Suprapubic skin (tissue), 4 donors: ENCODE data around the gene INSIG1. TPM values are rescaled to one million over a fixed set of nuclear protein-coding genes. Genes with fewer than 3 reads are reported as not detected.

ENCODE experiments used
- DNase-seq, 2 donors: peaks; one replicate each; pipeline ENCODE4 v3.0.0-alpha.2; 2019; ENCODE audit warnings: low spot score in 2 of 2
- H3K27ac ChIP-seq: fragments of 200-600 bp; sonication (generic); one replicate; pipeline ENCODE4 v1.5.1; 2019
- H3K27me3 ChIP-seq: fragments of 200-600 bp; sonication (generic); one replicate; pipeline ENCODE4 v1.5.1; 2019
- H3K36me3 ChIP-seq: fragments of 200-600 bp; sonication (generic); one replicate; pipeline ENCODE4 v1.5.1; 2019
- H3K4me1 ChIP-seq: fragments of 200-600 bp; sonication (generic); one replicate; pipeline ENCODE4 v1.5.1; 2019
- H3K4me3 ChIP-seq: fragments of 200-600 bp; sonication (generic); one replicate; pipeline ENCODE4 v1.5.1; 2019; ENCODE audit warnings: mild to moderate bottlenecking
- H3K9me3 ChIP-seq: fragments of 200-600 bp; sonication (generic); one replicate; pipeline ENCODE4 v1.5.1; 2019
- EP300 ChIP-seq: sonication (generic); formaldehyde crosslinking; IDR thresholded peaks from one replicate; pipeline ENCODE4 v1.6.1; 2017; ENCODE audit warnings: antibody characterized with exemption
- POLR2A ChIP-seq, 2 donors: fragments of 450-650 bp; IDR thresholded peaks; one replicate each; pipeline ENCODE4 v1.6.1; 2017; ENCODE audit warnings: antibody characterized with exemption in 2 of 2, mild to moderate bottlenecking in 2 of 2, moderate library complexity in 2 of 2
- POLR2AphosphoS5 ChIP-seq, 3 donors: sonication (generic); formaldehyde crosslinking; IDR thresholded peaks; one replicate each; pipeline ENCODE4 v1.6.1; 2017; ENCODE audit warnings: antibody characterized with exemption in 3 of 3
- WGBS: methylation state at CpG from one replicate; pipeline ENCODE4 v1.1.5; 2018; 5-methylcytosine and 5-hydroxymethylcytosine counted together
- total RNA-seq, 4 donors: library from RNA; depleted of rRNA; stranded (reverse); fragments of >200 nt; gene quantifications; one replicate each; pipeline ENCODE4 v1.1.0, GENCODE V29; 2016
- TF ChIP-seq, protein P1 (sequence below), 2 donors: fragments of 200-600 bp in 1 of 2; fragments of 450-650 bp in 1 of 2; sonication (generic) in 1 of 2; IDR thresholded peaks; one replicate each; pipeline ENCODE4 v1.5.1; 2016 to 2019; ENCODE audit warnings: antibody characterized with exemption in 2 of 2, mild to moderate bottlenecking in 1 of 2, moderate library complexity in 1 of 2

Gene INSIG1
- total RNA-seq, 4 donors from 2014 or later = 32.0 to 130 (median 95.3) TPM

DNA sequence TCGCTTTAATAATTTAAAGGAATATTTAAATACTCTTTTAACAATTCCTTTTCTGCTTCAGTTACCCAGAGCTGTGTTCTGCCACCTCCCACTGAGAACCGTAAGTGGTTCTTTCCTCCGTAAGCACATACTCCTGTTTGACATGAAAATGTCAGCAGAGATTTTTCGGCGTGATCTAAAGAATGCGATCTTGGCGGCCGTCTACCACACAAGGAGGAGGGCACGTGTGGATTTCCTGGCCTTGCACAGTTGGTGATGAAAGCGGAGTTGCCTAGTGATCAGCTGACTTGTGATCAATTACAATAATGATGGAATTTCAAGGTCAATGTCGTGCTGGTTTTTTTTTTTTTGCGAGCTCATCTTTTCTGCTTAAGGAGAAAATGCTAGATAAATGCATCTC is 35.6 kb upstream of the INSIG1 start:
- peaks cover 18% of the 10 kb centered on the region for H3K4me1 ChIP-seq
- 58% methylated on average over 12 of the region's 12 CpGs for WGBS
- TF ChIP-seq POLR2A (IDR thresholded peaks at IDR 0.05) (no peak), POLR2AphosphoS5 (IDR thresholded peaks at IDR 0.05) (no peak), EP300 (no peak)
- TF ChIP-seq, protein P1, sequence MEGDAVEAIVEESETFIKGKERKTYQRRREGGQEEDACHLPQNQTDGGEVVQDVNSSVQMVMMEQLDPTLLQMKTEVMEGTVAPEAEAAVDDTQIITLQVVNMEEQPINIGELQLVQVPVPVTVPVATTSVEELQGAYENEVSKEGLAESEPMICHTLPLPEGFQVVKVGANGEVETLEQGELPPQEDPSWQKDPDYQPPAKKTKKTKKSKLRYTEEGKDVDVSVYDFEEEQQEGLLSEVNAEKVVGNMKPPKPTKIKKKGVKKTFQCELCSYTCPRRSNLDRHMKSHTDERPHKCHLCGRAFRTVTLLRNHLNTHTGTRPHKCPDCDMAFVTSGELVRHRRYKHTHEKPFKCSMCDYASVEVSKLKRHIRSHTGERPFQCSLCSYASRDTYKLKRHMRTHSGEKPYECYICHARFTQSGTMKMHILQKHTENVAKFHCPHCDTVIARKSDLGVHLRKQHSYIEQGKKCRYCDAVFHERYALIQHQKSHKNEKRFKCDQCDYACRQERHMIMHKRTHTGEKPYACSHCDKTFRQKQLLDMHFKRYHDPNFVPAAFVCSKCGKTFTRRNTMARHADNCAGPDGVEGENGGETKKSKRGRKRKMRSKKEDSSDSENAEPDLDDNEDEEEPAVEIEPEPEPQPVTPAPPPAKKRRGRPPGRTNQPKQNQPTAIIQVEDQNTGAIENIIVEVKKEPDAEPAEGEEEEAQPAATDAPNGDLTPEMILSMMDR (IDR thresholded peaks at IDR 0.05) = no peak

DNA sequence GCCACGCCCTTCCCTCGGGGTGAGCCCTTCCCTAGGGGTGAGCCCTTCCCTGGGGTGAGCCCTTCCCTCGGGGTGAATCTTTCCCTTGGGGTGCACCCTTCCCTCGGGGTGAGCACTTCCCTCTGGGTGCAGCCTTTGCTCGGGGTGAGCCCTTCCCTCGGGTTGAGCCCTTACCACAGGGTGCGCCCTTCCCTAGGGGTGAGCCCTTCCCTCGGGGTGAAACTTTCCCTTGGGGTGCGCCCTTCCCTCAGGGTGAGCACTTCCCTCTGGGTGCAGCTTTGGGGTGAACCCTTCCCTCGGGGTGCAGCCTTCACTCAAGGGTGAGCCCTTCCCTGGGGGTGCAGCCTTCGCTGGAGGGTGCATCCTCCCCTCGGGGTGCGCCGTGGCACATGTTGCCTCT is 34.6 kb upstream of the INSIG1 start:
- H3K27me3 ChIP-seq = no peaks in the 10 kb centered on the region
- no peak overlapping the region for H3K4me3 ChIP-seq
- no peaks in the 10 kb centered on the region for H3K36me3 ChIP-seq
- peaks cover 8% of the 10 kb centered on the region for H3K4me1 ChIP-seq
- TF ChIP-seq, protein P1 (IDR thresholded peaks at IDR 0.05) = no peak
- TF ChIP-seq POLR2AphosphoS5 (IDR thresholded peaks at IDR 0.05) = no peak
- TF ChIP-seq POLR2A (IDR thresholded peaks at IDR 0.05) = no peak
- no peak for TF ChIP-seq EP300
- no peak for DNase-seq
- 71% methylated on average over 11 of the region's 14 CpGs for WGBS
- H3K9me3 ChIP-seq = no peaks in the 10 kb centered on the region
- no peak overlapping the region for H3K27ac ChIP-seq

More for the DNA sequence above, 35.6 kb upstream of the INSIG1 start:
- Histone ChIP-seq H3K9me3 (no peaks in the 10 kb centered on the region), H3K27me3 (no peaks in the 10 kb centered on the region), H3K27ac (no peak overlapping the region), H3K4me3 (no peak overlapping the region), H3K36me3 (no peaks in the 10 kb centered on the region)
- no peak for DNase-seq

DNA sequence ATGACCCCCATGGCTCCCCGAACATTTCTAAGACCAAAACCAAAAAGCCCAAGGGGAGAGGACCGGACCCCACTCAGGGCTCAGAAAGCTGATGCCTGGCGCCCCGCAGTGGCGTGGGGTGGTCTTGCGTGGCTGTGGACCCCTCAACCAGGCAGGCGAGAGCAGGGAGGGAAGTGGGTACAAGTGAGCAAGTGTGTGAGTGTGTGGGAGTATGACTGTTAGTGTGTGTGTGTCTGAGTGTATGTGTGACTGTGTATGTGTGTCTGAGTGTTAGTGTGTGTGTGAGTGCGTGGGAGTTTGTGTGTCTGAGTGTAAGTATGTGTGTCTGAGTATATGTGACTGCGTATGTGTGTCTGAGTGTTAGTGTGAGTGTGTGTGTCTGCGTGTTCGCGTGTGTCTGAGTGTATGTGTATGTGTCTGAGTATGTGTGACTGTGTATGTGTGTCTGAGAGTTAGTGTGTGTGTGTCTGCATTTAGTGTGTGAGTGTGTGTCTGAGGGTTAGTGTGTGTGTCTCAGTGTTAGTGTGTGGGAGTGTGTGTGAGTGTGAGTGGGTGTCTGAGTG is 34.0 kb upstream of the INSIG1 start:
- DNase-seq = no peak
- Histone ChIP-seq H3K27ac (no peak overlapping the region), H3K4me1 (peaks cover 2% of the 10 kb centered on the region), H3K9me3 (no peaks in the 10 kb centered on the region), H3K27me3 (no peaks in the 10 kb centered on the region), H3K36me3 (no peaks in the 10 kb centered on the region), H3K4me3 (no peak overlapping the region)
- 94% methylated on average over 11 of the region's 12 CpGs for WGBS
- TF ChIP-seq EP300 (no peak), POLR2AphosphoS5 (IDR thresholded peaks at IDR 0.05) (no peak), POLR2A (IDR thresholded peaks at IDR 0.05) (no peak)
- TF ChIP-seq, protein P1 (IDR thresholded peaks at IDR 0.05) = no peak

DNA sequence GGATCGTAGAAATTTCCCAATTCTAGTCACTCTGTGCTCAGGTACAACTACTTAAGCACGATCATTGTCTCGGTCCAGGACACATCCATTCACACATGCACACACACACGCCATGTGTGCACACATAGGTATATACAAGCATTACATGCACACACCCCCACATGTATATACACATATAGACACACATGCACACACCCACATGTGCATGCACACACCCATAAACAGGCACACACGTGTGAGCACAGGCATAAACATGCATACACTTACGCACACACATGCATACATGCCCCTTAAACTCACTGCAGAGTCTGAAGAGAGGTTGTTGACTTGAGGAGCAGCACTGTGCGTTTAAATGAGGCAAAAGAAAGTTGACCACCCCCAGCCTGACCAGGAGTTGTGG is 32.5 kb upstream of the INSIG1 start:
- Histone ChIP-seq H3K27me3 (no peaks in the 10 kb centered on the region), H3K9me3 (no peaks in the 10 kb centered on the region), H3K36me3 (no peaks in the 10 kb centered on the region), H3K4me1 (no peaks in the 10 kb centered on the region), H3K4me3 (no peak overlapping the region), H3K27ac (no peak overlapping the region)
- no peak for DNase-seq
- no peak for TF ChIP-seq POLR2A (IDR thresholded peaks at IDR 0.05)
- TF ChIP-seq, protein P1 (IDR thresholded peaks at IDR 0.05) = no peak
- no peak for TF ChIP-seq POLR2AphosphoS5 (IDR thresholded peaks at IDR 0.05)
- TF ChIP-seq EP300 = no peak
- 80% methylated on average over 7 of the region's 7 CpGs for WGBS

DNA sequence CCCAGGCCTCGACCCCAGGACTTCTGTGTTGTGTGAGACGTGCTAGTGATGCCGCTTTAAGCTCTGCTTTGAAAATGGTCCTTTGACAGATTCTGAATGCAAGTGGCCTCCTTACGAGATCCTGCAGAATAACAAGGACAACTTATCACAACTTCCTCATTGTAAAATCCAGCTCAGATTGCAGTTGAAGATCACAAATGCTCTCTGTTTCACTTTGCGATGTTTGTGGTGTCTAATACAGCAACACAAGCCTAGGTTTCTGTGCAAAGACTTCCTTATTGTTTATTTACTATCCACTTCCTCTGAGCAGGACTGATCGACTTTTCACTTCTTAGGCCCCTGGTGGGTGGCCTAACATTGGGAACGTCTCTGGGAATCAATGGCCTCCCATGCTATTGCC is 31.7 kb upstream of the INSIG1 start:
- no peak for TF ChIP-seq POLR2AphosphoS5 (IDR thresholded peaks at IDR 0.05)
- TF ChIP-seq EP300 = no peak
- no peaks in the 10 kb centered on the region for H3K27me3 ChIP-seq
- no peaks in the 10 kb centered on the region for H3K4me1 ChIP-seq
- no peak overlapping the region for H3K27ac ChIP-seq
- H3K4me3 ChIP-seq = no peak overlapping the region
- no peaks in the 10 kb centered on the region for H3K9me3 ChIP-seq
- H3K36me3 ChIP-seq = no peaks in the 10 kb centered on the region
- WGBS = 90% methylated on average over 7 of the region's 7 CpGs
- no peak for DNase-seq

DNA sequence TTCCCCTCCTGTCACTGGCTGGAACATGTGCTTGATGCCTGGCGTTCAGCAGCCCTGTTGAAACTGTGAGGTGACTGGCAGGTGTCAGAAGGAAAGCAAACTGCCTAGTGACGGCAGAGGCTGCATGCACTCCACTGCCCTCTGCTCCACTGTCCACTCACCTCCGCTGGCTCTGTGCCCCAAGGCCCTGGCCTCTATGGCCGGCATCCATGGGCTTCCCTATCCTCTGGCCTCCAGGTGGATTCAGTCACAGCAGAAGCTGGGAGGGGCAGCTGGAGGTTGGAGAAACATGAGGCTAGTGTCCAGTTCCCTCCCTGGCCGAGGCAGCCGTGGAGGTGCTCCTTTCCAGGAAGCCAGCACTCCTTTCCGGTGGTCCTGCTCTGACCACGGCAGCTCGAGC is 31.2 kb upstream of the INSIG1 start:
- WGBS = 100% methylated on average over 1 of the region's 9 CpGs
- Histone ChIP-seq H3K27me3 (no peaks in the 10 kb centered on the region), H3K4me1 (no peaks in the 10 kb centered on the region), H3K36me3 (no peaks in the 10 kb centered on the region), H3K4me3 (no peak overlapping the region), H3K9me3 (no peaks in the 10 kb centered on the region), H3K27ac (no peak overlapping the region)
- TF ChIP-seq POLR2A (IDR thresholded peaks at IDR 0.05) = no peak
- TF ChIP-seq EP300 = no peak
- TF ChIP-seq, protein P1 (IDR thresholded peaks at IDR 0.05) = no peak
- TF ChIP-seq POLR2AphosphoS5 (IDR thresholded peaks at IDR 0.05) = no peak
- DNase-seq = no peak
